H1 (cell line): ENCODE measurements around the gene SMG9. TPM values are rescaled to one million over a fixed set of nuclear protein-coding genes. Genes with fewer than 3 reads are reported as not detected.

Experiments used
- CTCF ChIA-PET: fragments of 300-600 bp; sonication (Branson Sonifier 250); formaldehyde crosslinking; loops from one replicate; lab custom pipeline; 2021; ENCODE audit not compliant: partially characterized antibody; lab: Charles Lee
- POLR2A ChIA-PET: fragments of 300-600 bp; sonication (Branson Sonifier 250); formaldehyde crosslinking; loops from one replicate; lab custom pipeline; 2021; ENCODE audit warnings: inconsistent platforms; ENCODE audit not compliant: partially characterized antibody; lab: Charles Lee
- DNase-seq, 2 experiments: peaks; one replicate each; pipeline versions ENCODE4 v3.0.0 to v3.0.0-alpha.2; 2010 to 2022; ENCODE audit warnings: low spot score in 2 of 2, low read depth in 1 of 2, mixed read lengths in 1 of 2
- FAIRE-seq: peaks from 2 replicates; lab custom pipeline; 2011; peaks lifted over from hg19 to GRCh38; lab: Jason Lieb, UNC
- H2AFZ ChIP-seq: 2 replicates; pipeline ENCODE4 v1.8.1; 2012; ENCODE audit warnings: low read length, inconsistent platforms
- H2AK5ac ChIP-seq: 2 replicates; pipeline ENCODE4 v1.6.1; 2013; ENCODE audit warnings: low read depth, low read length
- H2BK120ac ChIP-seq: replicated peaks from 2 replicates; pipeline ENCODE3; 2013; ENCODE audit warnings: low read depth, low read length, inconsistent platforms
- H2BK12ac ChIP-seq: 2 replicates; pipeline ENCODE4 v1.6.1; 2013; ENCODE audit warnings: low read depth, low read length
- H2BK15ac ChIP-seq: 2 replicates; pipeline ENCODE4 v1.6.1; 2013; ENCODE audit warnings: low read length
- H2BK20ac ChIP-seq: 2 replicates; pipeline ENCODE4 v1.6.1; 2013; ENCODE audit warnings: low read length
- H2BK5ac ChIP-seq: 2 replicates; pipeline ENCODE4 v1.6.1; 2013; ENCODE audit warnings: low read depth, low read length
- H3K14ac ChIP-seq: 2 replicates; pipeline ENCODE4 v1.6.1; 2013; ENCODE audit warnings: inconsistent platforms; ENCODE audit not compliant: insufficient read length
- H3K18ac ChIP-seq: 2 replicates; pipeline ENCODE4 v1.6.1; 2013; ENCODE audit warnings: low read length; ENCODE audit errors: extremely low read depth
- H3K23ac ChIP-seq: 2 replicates; pipeline ENCODE4 v1.6.1; 2013; ENCODE audit warnings: inconsistent platforms; ENCODE audit not compliant: insufficient read length
- H3K23me2 ChIP-seq: 2 replicates; pipeline ENCODE4 v1.6.1; 2013; ENCODE audit warnings: low read depth, low read length
- H3K27ac ChIP-seq: 2 replicates; pipeline ENCODE4 v1.6.1; 2011; ENCODE audit warnings: low read depth, low read length, inconsistent platforms
- H3K27me3 ChIP-seq, 4 experiments: replicated peaks in 1 of 4; 1 replicate in 1 of 4; 2 replicates in 3 of 4; pipeline versions ENCODE4 v1.6.1 to v1.8.1; 2011 to 2013; ENCODE audit warnings: low read length in 3 of 4, mild to moderate bottlenecking in 3 of 4, inconsistent platforms in 2 of 4, mixed read lengths in 2 of 4, moderate library complexity in 1 of 4; ENCODE audit not compliant: control insufficient read depth in 3 of 4, insufficient read depth in 3 of 4; ENCODE audit errors: extremely low read depth in 1 of 4
- H3K36me3 ChIP-seq, 4 experiments: 2 replicates each; pipeline versions ENCODE4 v1.6.1 to v1.8.1; 2011 to 2013; ENCODE audit warnings: mild to moderate bottlenecking in 4 of 4, low read length in 3 of 4, moderate library complexity in 2 of 4, control low read depth in 1 of 4, inconsistent platforms in 1 of 4; ENCODE audit not compliant: insufficient read depth in 4 of 4, control insufficient read depth in 2 of 4
- H3K4ac ChIP-seq: replicated peaks from 2 replicates; pipeline ENCODE3; 2013; ENCODE audit warnings: low read length, low read depth, mixed read lengths, inconsistent platforms; ENCODE audit not compliant: insufficient read length
- H3K4me1 ChIP-seq, 4 experiments: replicated peaks in 1 of 4; 1 replicate in 1 of 4; 2 replicates in 3 of 4; pipeline versions ENCODE4 v1.6.1 to v1.8.1; 2011 to 2013; ENCODE audit warnings: low read length in 3 of 4, inconsistent platforms in 2 of 4, mixed read lengths in 1 of 4; ENCODE audit not compliant: insufficient read depth in 4 of 4, control insufficient read depth in 3 of 4
- H3K4me2 ChIP-seq, 2 experiments: 2 replicates each; pipeline versions ENCODE4 v1.6.1 to v1.8.1; 2011 to 2013; ENCODE audit warnings: low read depth in 2 of 2, low read length in 2 of 2, control low read depth in 1 of 2, inconsistent platforms in 1 of 2, mild to moderate bottlenecking in 1 of 2; ENCODE audit not compliant: insufficient read depth in 1 of 2
- H3K4me3 ChIP-seq, 4 experiments: fragments of 200-600, 300-600 bp in 1 of 4; sonication (generic), shearing (Covaris generic), sonication (Bioruptor Twin) in 1 of 4; 2 replicates each; pipeline versions ENCODE4 v1.5.1 to v1.8.1; 2011 to 2016; ENCODE audit warnings: low read length in 4 of 4, low read depth in 3 of 4, control low read depth in 2 of 4, inconsistent platforms in 2 of 4, mild to moderate bottlenecking in 2 of 4, mixed read lengths in 1 of 4, moderate library complexity in 1 of 4; ENCODE audit not compliant: insufficient read depth in 2 of 4; ENCODE audit errors: extremely low read depth in 1 of 4
- H3K56ac ChIP-seq: replicated peaks from 2 replicates; pipeline ENCODE3; 2013; ENCODE audit warnings: low read depth, mild to moderate bottlenecking, mixed read lengths, low read length, inconsistent platforms; ENCODE audit not compliant: insufficient read length
- H3K79me1 ChIP-seq: 2 replicates; pipeline ENCODE4 v1.6.1; 2013; ENCODE audit warnings: low read depth, low read length, control low read depth
- H3K79me2 ChIP-seq, 2 experiments: 2 replicates each; pipeline versions ENCODE4 v1.6.1 to v1.8.1; 2012 to 2013; ENCODE audit warnings: low read length in 2 of 2, mild to moderate bottlenecking in 2 of 2, inconsistent platforms in 1 of 2; ENCODE audit not compliant: insufficient read depth in 2 of 2, control insufficient read depth in 1 of 2
- H3K9ac ChIP-seq, 4 experiments: replicated peaks in 1 of 4; 1 replicate in 1 of 4; 2 replicates in 3 of 4; pipeline versions ENCODE4 v1.6.1 to v1.8.1; 2011 to 2013; ENCODE audit warnings: low read depth in 3 of 4, low read length in 3 of 4, control low read depth in 2 of 4, mild to moderate bottlenecking in 2 of 4, moderate library complexity in 2 of 4, inconsistent platforms in 1 of 4; ENCODE audit errors: extremely low read depth in 1 of 4
- H3K9me3 ChIP-seq, 2 experiments: 2 replicates each; pipeline versions ENCODE4 v1.6.1 to v1.8.1; 2012 to 2013; ENCODE audit warnings: mild to moderate bottlenecking in 2 of 2, moderate library complexity in 2 of 2, control low read depth in 1 of 2, inconsistent platforms in 1 of 2, low read depth in 1 of 2, low read length in 1 of 2, mixed read lengths in 1 of 2; ENCODE audit not compliant: insufficient read depth in 2 of 2
- H4K20me1 ChIP-seq, 2 experiments: replicated peaks in 1 of 2; 2 replicates each; pipeline versions ENCODE3 to v1.8.1; 2011 to 2013; ENCODE audit warnings: inconsistent platforms in 2 of 2, low read length in 2 of 2, mild to moderate bottlenecking in 1 of 2; ENCODE audit not compliant: insufficient read depth in 2 of 2, control insufficient read depth in 1 of 2
- H4K5ac ChIP-seq: 2 replicates; pipeline ENCODE4 v1.6.1; 2013; ENCODE audit warnings: low read length, low read depth, mixed read lengths, inconsistent platforms; ENCODE audit not compliant: insufficient read length
- H4K8ac ChIP-seq: 2 replicates; pipeline ENCODE4 v1.8.0; 2013; ENCODE audit warnings: mild to moderate bottlenecking, moderate library complexity, low read length, inconsistent platforms; ENCODE audit not compliant: insufficient read depth; ENCODE audit errors: extremely low read depth
- H4K91ac ChIP-seq: replicated peaks from 2 replicates; pipeline ENCODE3; 2013; ENCODE audit warnings: low read length, mixed read lengths, inconsistent platforms; ENCODE audit not compliant: insufficient read length
- BRCA1 ChIP-seq: IDR thresholded peaks from 2 replicates; pipeline ENCODE4 v1.6.1; 2012; ENCODE audit warnings: low read depth, low read length, improper control_type of control experiment
- CBX8 ChIP-seq: fragments of 300-800, 300-1000 bp; sonication (generic); IDR thresholded peaks from 2 replicates; pipeline ENCODE4 v1.7.1; 2016; ENCODE audit warnings: low read depth, low read length, borderline replicate concordance
- GABPA ChIP-seq: IDR thresholded peaks from 2 replicates; pipeline ENCODE4 v1.6.1; 2011; ENCODE audit warnings: mild to moderate bottlenecking, low read length, moderate library complexity, borderline replicate concordance; ENCODE audit not compliant: insufficient read depth
- KDM4A ChIP-seq: IDR thresholded peaks from one replicate; pipeline ENCODE4 v1.7.1; 2012; ENCODE audit warnings: low read depth, mild to moderate bottlenecking, moderate library complexity, low read length, inconsistent platforms; ENCODE audit not compliant: severe bottlenecking
- MAFK ChIP-seq: IDR thresholded peaks from 2 replicates; pipeline ENCODE4 v1.6.1; 2012; ENCODE audit warnings: low read depth, mild to moderate bottlenecking, improper control_type of control experiment, low read length
- NRF1 ChIP-seq: IDR thresholded peaks from 2 replicates; pipeline ENCODE4 v1.6.1; 2011; ENCODE audit warnings: mild to moderate bottlenecking, low read depth, low read length, improper control_type of control experiment
- PHF8 ChIP-seq: fragments of 200-600 bp; sonication (generic); conservative IDR thresholded peaks from 2 replicates; pipeline ENCODE4 v1.7.1; 2012; ENCODE audit warnings: low read depth, mild to moderate bottlenecking, inconsistent platforms, low read length, moderate library complexity
- RBBP5 ChIP-seq: IDR thresholded peaks from 2 replicates; pipeline ENCODE4 v1.7.1; 2012; ENCODE audit warnings: low read depth, mild to moderate bottlenecking, inconsistent platforms, low read length, moderate library complexity, borderline replicate concordance
- RXRA ChIP-seq: IDR thresholded peaks from 2 replicates; pipeline ENCODE4 v1.6.1; 2011; ENCODE audit warnings: low read depth, mild to moderate bottlenecking, low read length, moderate library complexity; ENCODE audit not compliant: insufficient read depth
- SIX5 ChIP-seq: IDR thresholded peaks from 2 replicates; pipeline ENCODE4 v1.6.1; 2011; ENCODE audit warnings: mild to moderate bottlenecking, low read depth, low read length
- TCF12 ChIP-seq: IDR thresholded peaks from 2 replicates; pipeline ENCODE4 v1.6.1; 2011; ENCODE audit warnings: low read depth, mild to moderate bottlenecking, low read length
- ZNF274 ChIP-seq: IDR thresholded peaks from 2 replicates; pipeline ENCODE4 v1.7.0; 2012; ENCODE audit warnings: low read length, borderline replicate concordance; ENCODE audit errors: extremely low read depth
- WGBS, 2 experiments: shearing (Covaris generic) in 1 of 2; methylation state at CpG; one replicate each; pipeline versions ENCODE4 v1.1.6 to v1.1.7; 2013 to 2015; ENCODE audit warnings: low lambda C conversion rate in 2 of 2, mixed read lengths in 2 of 2, inconsistent platforms in 1 of 2, low coverage in 1 of 2, missing lambda C conversion rate in 1 of 2; ENCODE audit not compliant: insufficient replicate concordance in 2 of 2, insufficient coverage in 1 of 2, insufficient read length in 1 of 2; ENCODE audit errors: extremely low coverage in 1 of 2, missing lambda C conversion rate in 1 of 2; 5-methylcytosine and 5-hydroxymethylcytosine counted together
- polyA plus RNA-seq, 7 experiments: library from polyadenylated mRNA; depleted of rRNA in 3 of 7; stranded (reverse) in 5 of 7; unstranded in 2 of 7; fragments of >200 nt in 5 of 7; fragments of 200-250 nt in 2 of 7; gene quantifications; 1 replicate in 5 of 7; 2 replicates in 1 of 7; 4 replicates in 1 of 7; pipeline versions ENCODE4 v1.2.1 to v1.2.3, GENCODE V29; 2011 to 2013; ENCODE audit warnings: missing spikeins in 2 of 7, mixed read lengths in 2 of 7
- total RNA-seq: library from RNA; stranded (reverse); fragmentation: NEBNext Ultra II Directional; extraction: Animal tissue kit (Norgen Biotek cat#: 25700); gene quantifications from 2 replicates; pipeline ENCODE4 v1.2.1, GENCODE V29; 2021

SMG9 gene
- total and polyA plus RNA-seq, 2 of the 8 experiments (the other 6 are each of a cell fraction or from before 2014, with no cell fraction given), result 20.4 to 28.7 TPM

- DNase-seq (no peak), FAIRE-seq (no peak)
- Histone ChIP-seq H3K23ac (no peak overlapping the region), H3K23me2 (peaks cover 5% of the 10 kb centered on the region; the same call in 1 of the 2 replicates), H2BK120ac (no peak overlapping the region), H3K4ac (no peak overlapping the region), H2BK12ac (no peak overlapping the region), H3K18ac (no peak overlapping the region), H3K4me3 (no peak overlapping the region), H2BK5ac (no peak overlapping the region), H2BK15ac (no peak overlapping the region), H3K4me1 (0 out of 7 replicates have a peak, but pooled peaks cover 0 to 2% (median 0%) of the 10 kb centered on the region in 4 experiments), H3K9ac (no peak overlapping the region), H3K9me3 (no peaks in the 10 kb centered on the region), H4K5ac (no peak overlapping the region), H4K20me1 (no peaks in the 10 kb centered on the region), H2BK20ac (no peak overlapping the region), H3K27ac (no peak overlapping the region), H3K4me2 (no peak overlapping the region; a peak in 1 of 4 replicates), H3K79me2 (no peaks in the 10 kb centered on the region), H2AK5ac (no peak overlapping the region), H4K8ac (no peak overlapping the region), H3K36me3 (no peaks in the 10 kb centered on the region), H3K14ac (no peak overlapping the region), H4K91ac (no peak overlapping the region), H3K56ac (no peak overlapping the region), H2AFZ (no peak overlapping the region), H3K27me3 (peaks cover 0 to 6% (median 2%) of the 10 kb centered on the region in 4 experiments; a peak in 4 of 7 replicates), H3K79me1 (no peaks in the 10 kb centered on the region)
- WGBS, 2 experiments, result 92% methylated on average over 11 of the region's 13 CpGs; no CpG with 5 or more reads in 1 of the 2 experiments
- POLR2A ChIA-PET, result interaction anchor here (1.1 to 1.4 kb wide), 2 partner anchors 11 to 52 kb away, joined by 3 read pairs; no protein-coding TSS in a partner anchor
- CTCF ChIA-PET, result interaction anchor here (0.7 to 1.7 kb wide), 5 partner anchors 16 to 35 kb away, joined by 3 to 10 read pairs (median 5); partner anchors contain the start of gene IRGC
- TF ChIP-seq GABPA, result no peak
- TF ChIP-seq NRF1, result no peak
- no peak for TF ChIP-seq ZNF274
- TF ChIP-seq RXRA, result no peak
- TF ChIP-seq CBX8, result no peak
- no peak for TF ChIP-seq PHF8
- no peak for TF ChIP-seq RBBP5
- no peak for TF ChIP-seq BRCA1
- no peak for TF ChIP-seq SIX5
- no peak for TF ChIP-seq MAFK
- TF ChIP-seq KDM4A, result no peak
- TF ChIP-seq TCF12, result no peak
Measured at GRCh38 chr19:43700395-43701000, 54.3 kb downstream of the SMG9 start.
